Measurements from ENCODE around the gene PLEKHA3.

The PLEKHA3 gene

GRCh38 chr2:178526256-178526655, 46.0 kb downstream of the PLEKHA3 start:
- DNase-seq: no peak

GRCh38 chr2:178527592-178527991, 47.3 kb downstream of the PLEKHA3 start:
- no peak for DNase-seq

- DNase-seq: no peak
These were observed 48.4 kb downstream of the PLEKHA3 start for GRCh38 chr2:178528647-178529046.

- no peak for DNase-seq
These were observed 48.9 kb downstream of the PLEKHA3 start for GRCh38 chr2:178529194-178529593.

GRCh38 chr2:178530131-178530530, 49.9 kb downstream of the PLEKHA3 start:
- no peak for DNase-seq

- DNase-seq: no peak
These were observed 50.4 kb downstream of the PLEKHA3 start for GRCh38 chr2:178530625-178531142.

- DNase-seq: no peak
These were observed 50.9 kb downstream of the PLEKHA3 start for GRCh38 chr2:178531168-178531567.

GRCh38 chr2:178536037-178536436, 55.8 kb downstream of the PLEKHA3 start:
- DNase-seq: no peak

GRCh38 chr2:178542161-178542560, 61.9 kb downstream of the PLEKHA3 start:
- no peak for DNase-seq

GRCh38 chr2:178542569-178542968, 62.3 kb downstream of the PLEKHA3 start:
- no peak for DNase-seq

GRCh38 chr2:178550352-178550751, 70.1 kb downstream of the PLEKHA3 start:
- DNase-seq: no peak

GRCh38 chr2:178553047-178553446, 72.8 kb downstream of the PLEKHA3 start:
- no peak for DNase-seq

Data from activated CD4-positive, CD25-positive, alpha-beta regulatory T cell (primary cell).